GM18858 (cell line): ENCODE results near the gene FAM107B.
"Not testable (repeated sequence)": the region's sequence is repeated elsewhere in the genome, so short reads cannot be mapped to it uniquely, and the experiment has no call there.

Experiments used
- ATAC-seq: cut with Tn5 transposase; IDR thresholded peaks from one replicate; pipeline ENCODE4 v1.9.1; 2021; ENCODE audit not compliant: unreplicated experiment

FAM107B gene

GRCh38 chr10:14737808-14738545 is 36.7 kb downstream of the FAM107B start:
- no peak for ATAC-seq

- ATAC-seq, result no peak
Measured at GRCh38 chr10:14736600-14737081, 38.1 kb downstream of the FAM107B start.

- ATAC-seq, result no peak
Measured at GRCh38 chr10:14736043-14736442, 38.7 kb downstream of the FAM107B start.

- ATAC-seq, result no peak
Measured at GRCh38 chr10:14731875-14732512, 42.7 kb downstream of the FAM107B start.

- ATAC-seq, result no peak
Measured at GRCh38 chr10:14728346-14728745, 46.4 kb downstream of the FAM107B start.

GRCh38 chr10:14727924-14728323 is 46.8 kb downstream of the FAM107B start:
- ATAC-seq, result no peak

- no peak for ATAC-seq
Measured at GRCh38 chr10:14727465-14727864, 47.2 kb downstream of the FAM107B start.

- no peak for ATAC-seq
Measured at GRCh38 chr10:14724931-14725330, 49.8 kb downstream of the FAM107B start.

- no peak for ATAC-seq
Measured at GRCh38 chr10:14723052-14723689, 51.5 kb downstream of the FAM107B start.

GRCh38 chr10:14717552-14717951 is 57.1 kb downstream of the FAM107B start:
- ATAC-seq, result no peak

- no peak for ATAC-seq
Measured at GRCh38 chr10:14712991-14713424, 61.7 kb downstream of the FAM107B start.

- ATAC-seq, result not testable (repeated sequence)
Measured at GRCh38 chr10:14709344-14709743, 65.4 kb downstream of the FAM107B start.

GRCh38 chr10:14707481-14707880 is 67.2 kb downstream of the FAM107B start:
- no peak for ATAC-seq

GRCh38 chr10:14705548-14706230 is 69.0 kb downstream of the FAM107B start:
- ATAC-seq, result no peak

- no peak for ATAC-seq
Measured at GRCh38 chr10:14703631-14704001, 71.1 kb downstream of the FAM107B start.

GRCh38 chr10:14701466-14701865 is 73.2 kb downstream of the FAM107B start:
- no peak for ATAC-seq

- ATAC-seq, result no peak
Measured at GRCh38 chr10:14700546-14700945, 74.2 kb downstream of the FAM107B start.

- no peak for ATAC-seq
Measured at GRCh38 chr10:14699482-14699881, 75.2 kb downstream of the FAM107B start.

- no peak for ATAC-seq
Measured at GRCh38 chr10:14698829-14699170, 75.9 kb downstream of the FAM107B start.

GRCh38 chr10:14698111-14698828 is 76.4 kb downstream of the FAM107B start:
- ATAC-seq, result no peak

- ATAC-seq, result no peak
Measured at GRCh38 chr10:14697281-14697680, 77.4 kb downstream of the FAM107B start.
